Loucy (cell line): ENCODE results near the gene FOXP1.

Experiments
- H2AFZ ChIP-seq: fragments of 200-600 bp; sonication (generic); 2 replicates; pipeline ENCODE4 v1.6.0; 2016; ENCODE audit warnings: antibody characterized with exemption, mild to moderate bottlenecking, low read length, moderate library complexity
- H3F3A ChIP-seq: fragments of 200-600 bp; 2 replicates; pipeline ENCODE4 v1.6.0; 2016; ENCODE audit warnings: antibody characterized with exemption, low read depth, mild to moderate bottlenecking
- H3K27me3 ChIP-seq: fragments of 200-600 bp; sonication (generic); 2 replicates; pipeline ENCODE4 v1.6.1; 2014; ENCODE audit warnings: low read length, mild to moderate bottlenecking; ENCODE audit not compliant: insufficient read depth, poor library complexity, severe bottlenecking
- H3K36me3 ChIP-seq: fragments of 200-600 bp; sonication (generic); 2 replicates; pipeline ENCODE4 v1.6.1; 2016; ENCODE audit warnings: low read length; ENCODE audit not compliant: insufficient read depth
- H3K4me1 ChIP-seq: fragments of 200-600 bp; sonication (generic); 2 replicates; pipeline ENCODE4 v1.5.1; 2014; ENCODE audit warnings: low read length, mild to moderate bottlenecking; ENCODE audit not compliant: insufficient read depth, poor library complexity, severe bottlenecking
- H3K4me2 ChIP-seq: fragments of 200-600 bp; sonication (generic); 2 replicates; pipeline ENCODE4 v1.6.0; 2014; ENCODE audit warnings: antibody characterized with exemption, low read length, low read depth, mild to moderate bottlenecking; ENCODE audit not compliant: poor library complexity, severe bottlenecking
- H3K4me3 ChIP-seq: fragments of 200-600 bp; sonication (generic); 2 replicates; pipeline ENCODE4 v1.5.1; 2014; ENCODE audit warnings: low read length, mild to moderate bottlenecking, mixed read lengths; ENCODE audit not compliant: poor library complexity, severe bottlenecking
- H3K79me2 ChIP-seq: fragments of 200-600 bp; sonication (generic); 2 replicates; pipeline ENCODE4 v1.6.1; 2014; ENCODE audit warnings: low read length; ENCODE audit not compliant: insufficient read depth
- H3K9ac ChIP-seq: fragments of 200-600 bp; sonication (generic); 2 replicates; pipeline ENCODE4 v1.6.0; 2014; ENCODE audit warnings: mild to moderate bottlenecking, low read depth, low read length, moderate library complexity; ENCODE audit not compliant: poor library complexity, severe bottlenecking
- H3K9me2 ChIP-seq: fragments of 200-600 bp; sonication (generic); replicated peaks from 2 replicates; pipeline ENCODE4 v1.6.1; 2016; ENCODE audit warnings: low read depth, low read length, mixed read lengths
- H3K9me3 ChIP-seq: fragments of 200-600 bp; sonication (generic); 2 replicates; pipeline ENCODE4 v1.6.1; 2014; ENCODE audit warnings: mild to moderate bottlenecking, antibody characterized with exemption, low read length, low read depth; ENCODE audit not compliant: insufficient read depth
- H4K20me1 ChIP-seq: fragments of 200-600 bp; sonication (generic); 2 replicates; pipeline ENCODE4 v1.6.0; 2014; ENCODE audit warnings: antibody characterized with exemption, low read length, mild to moderate bottlenecking; ENCODE audit not compliant: insufficient read depth, poor library complexity, severe bottlenecking
- CTCF ChIP-seq: fragments of 200-600 bp; sonication (generic); conservative IDR thresholded peaks from 2 replicates; pipeline ENCODE4 v1.5.1; 2014; ENCODE audit warnings: mild to moderate bottlenecking, antibody characterized with exemption, low read length
- EZH2phosphoT487 ChIP-seq: fragments of 200-600 bp; IDR thresholded peaks from 2 replicates; pipeline ENCODE4 v1.6.1; 2018; ENCODE audit warnings: antibody characterized with exemption, mild to moderate bottlenecking, moderate library complexity, borderline replicate concordance

The FOXP1 gene

GRCh38 chr3:71099997-71100719 lies 483.4 kb downstream of the FOXP1 start:
- Histone ChIP-seq H2AFZ (no peak overlapping the region), H3K36me3 (no peaks in the 10 kb centered on the region; the same call in 1 of the 2 replicates), H4K20me1 (no peaks in the 10 kb centered on the region), H3K4me1 (no peaks in the 10 kb centered on the region), H3K4me3 (no peak overlapping the region), H3K4me2 (no peak overlapping the region), H3K9ac (no peak overlapping the region), H3K9me2 (no peaks in the 10 kb centered on the region), H3K27me3 (no peaks in the 10 kb centered on the region), H3K9me3 (no peaks in the 10 kb centered on the region), H3F3A (no peaks in the 10 kb centered on the region), H3K79me2 (peaks cover 46% of the 10 kb centered on the region)
- TF ChIP-seq CTCF, result no peak
- no peak for TF ChIP-seq EZH2phosphoT487

GRCh38 chr3:71097557-71097956 lies 486.0 kb downstream of the FOXP1 start:
- H3F3A ChIP-seq, result no peaks in the 10 kb centered on the region
- H2AFZ ChIP-seq, result no peak overlapping the region
- peaks cover 3% of the 10 kb centered on the region for H3K4me1 ChIP-seq
- H3K9me2 ChIP-seq, result no peaks in the 10 kb centered on the region
- H3K4me3 ChIP-seq, result no peak overlapping the region
- no peaks in the 10 kb centered on the region for H3K9me3 ChIP-seq
- no peak overlapping the region for H3K4me2 ChIP-seq
- no peaks in the 10 kb centered on the region for H4K20me1 ChIP-seq
- peaks cover 47% of the 10 kb centered on the region for H3K79me2 ChIP-seq
- no peaks in the 10 kb centered on the region for H3K27me3 ChIP-seq
- H3K36me3 ChIP-seq, result no peaks in the 10 kb centered on the region; the same call in 1 of the 2 replicates
- H3K9ac ChIP-seq, result no peak overlapping the region
- TF ChIP-seq CTCF, result no peak
- no peak for TF ChIP-seq EZH2phosphoT487

DNA sequence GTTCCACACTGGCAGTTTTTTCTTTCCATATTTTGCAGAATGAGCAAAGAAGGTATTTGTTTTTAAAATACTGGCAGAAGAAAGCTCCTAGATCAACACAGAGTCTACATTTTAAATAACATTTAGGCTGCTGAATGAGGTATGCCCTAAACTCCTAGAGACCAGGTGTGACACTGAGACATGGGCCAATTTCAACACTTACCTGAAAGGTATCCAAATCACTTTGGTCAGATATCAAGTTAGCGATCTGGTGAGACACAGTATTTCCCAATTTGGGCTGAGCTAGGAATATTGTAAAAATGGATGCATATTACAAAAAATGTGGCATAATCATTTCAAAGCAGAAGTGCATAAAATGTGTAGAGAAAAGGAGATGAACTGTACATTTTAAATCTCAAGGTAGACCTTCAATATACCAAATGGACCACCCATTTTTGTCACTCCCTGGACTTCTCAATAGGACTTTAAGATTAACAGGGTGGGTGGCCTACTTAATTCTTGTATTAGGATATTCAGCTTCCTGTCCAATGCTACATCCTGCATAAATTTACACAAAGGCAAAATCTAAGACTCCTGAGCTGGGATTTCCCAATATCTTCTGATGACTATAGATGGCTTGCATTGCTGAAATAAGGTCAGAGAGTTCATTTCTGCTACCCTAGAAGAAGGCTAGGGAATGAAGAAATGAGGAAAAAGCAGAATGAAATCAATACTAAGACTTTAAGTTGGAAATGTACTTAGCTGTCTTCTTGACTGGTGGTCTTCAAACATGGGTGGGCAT lies 487.8 kb downstream of the FOXP1 start:
- Histone ChIP-seq H3K36me3 (no peaks in the 10 kb centered on the region; the same call in 1 of the 2 replicates), H3K4me2 (no peak overlapping the region), H3K4me3 (no peak overlapping the region), H3K9me3 (no peaks in the 10 kb centered on the region), H3K9ac (no peak overlapping the region), H4K20me1 (no peaks in the 10 kb centered on the region), H3K79me2 (peaks cover 44% of the 10 kb centered on the region), H3K9me2 (no peaks in the 10 kb centered on the region), H3F3A (no peaks in the 10 kb centered on the region), H3K27me3 (no peaks in the 10 kb centered on the region), H3K4me1 (peaks cover 3% of the 10 kb centered on the region), H2AFZ (no peak overlapping the region)
- TF ChIP-seq CTCF (no peak), EZH2phosphoT487 (no peak)
